AG09319 (cell line): ENCODE results near the gene CRLF2.
"Not testable (repeated sequence)": the region's sequence is repeated elsewhere in the genome, so short reads cannot be mapped to it uniquely, and the experiment has no call there.

Source experiments
- DNase-seq: peaks from one replicate; pipeline ENCODE4 v3.0.0-alpha.2; 2010; ENCODE audit warnings: low read depth; ENCODE audit errors: extremely low read depth
- CTCF ChIP-seq: IDR thresholded peaks from 2 replicates; pipeline ENCODE4 v1.5.1; 2011; ENCODE audit warnings: low read depth, mild to moderate bottlenecking, inconsistent platforms, low read length, moderate library complexity

CRLF2 gene, protein sequence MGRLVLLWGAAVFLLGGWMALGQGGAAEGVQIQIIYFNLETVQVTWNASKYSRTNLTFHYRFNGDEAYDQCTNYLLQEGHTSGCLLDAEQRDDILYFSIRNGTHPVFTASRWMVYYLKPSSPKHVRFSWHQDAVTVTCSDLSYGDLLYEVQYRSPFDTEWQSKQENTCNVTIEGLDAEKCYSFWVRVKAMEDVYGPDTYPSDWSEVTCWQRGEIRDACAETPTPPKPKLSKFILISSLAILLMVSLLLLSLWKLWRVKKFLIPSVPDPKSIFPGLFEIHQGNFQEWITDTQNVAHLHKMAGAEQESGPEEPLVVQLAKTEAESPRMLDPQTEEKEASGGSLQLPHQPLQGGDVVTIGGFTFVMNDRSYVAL

DNA sequence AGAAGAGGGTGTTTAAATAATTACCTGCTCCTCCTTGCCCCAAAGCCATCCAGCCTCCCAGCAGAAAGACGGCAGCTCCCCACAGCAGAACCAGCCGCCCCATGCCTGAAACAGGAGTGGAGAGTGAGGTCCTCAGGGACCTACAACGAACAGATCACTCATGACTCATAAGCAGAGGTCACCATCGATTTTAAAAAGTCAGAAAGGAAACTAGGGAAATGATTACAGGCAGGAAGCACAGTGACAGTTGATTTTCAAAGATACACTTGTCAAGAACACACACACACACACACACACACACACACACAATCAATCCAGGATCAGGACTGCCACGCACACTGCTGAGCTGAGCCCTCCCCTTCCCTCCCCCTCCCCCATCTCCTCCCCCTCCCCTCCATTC is at the start of gene CRLF2:
Gene CRLF2, minus strand, starts transcription at position 118 of the 400 bp plus-strand sequence. Its CDS starts 15 bp downstream, at position 103.
- TF ChIP-seq CTCF: no peak

DNA sequence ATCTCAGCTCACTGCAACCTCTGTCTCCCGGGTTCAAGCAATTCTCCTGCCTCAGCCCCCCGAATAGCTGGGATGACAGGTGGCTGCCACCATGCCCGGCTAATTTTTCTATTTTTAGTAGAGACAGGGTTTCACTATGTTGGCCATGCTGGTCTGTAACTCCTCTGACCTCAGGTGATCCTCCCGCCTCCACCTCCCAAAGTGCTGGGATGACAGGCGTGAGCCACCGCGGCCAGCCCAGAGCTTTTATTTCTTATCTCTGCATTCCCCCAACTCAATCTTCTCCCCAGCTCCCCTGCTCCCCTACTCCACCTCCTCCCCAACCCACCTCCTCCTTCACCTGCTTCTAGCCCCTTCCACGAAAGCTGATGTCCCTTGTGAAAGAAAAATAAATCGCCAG is 49.3 kb upstream of the CRLF2 start:
- not testable (repeated sequence) for DNase-seq

More for the DNA sequence above, at the start of gene CRLF2:
- no peak for DNase-seq

GRCh38 chrX:1261285-1261684 is 48.8 kb upstream of the CRLF2 start:
- TF ChIP-seq CTCF: no peak
- DNase-seq: no peak

- TF ChIP-seq CTCF: no peak
- DNase-seq: no peak
Measured at GRCh38 chrX:1252861-1253260, 40.4 kb upstream of the CRLF2 start.

DNA sequence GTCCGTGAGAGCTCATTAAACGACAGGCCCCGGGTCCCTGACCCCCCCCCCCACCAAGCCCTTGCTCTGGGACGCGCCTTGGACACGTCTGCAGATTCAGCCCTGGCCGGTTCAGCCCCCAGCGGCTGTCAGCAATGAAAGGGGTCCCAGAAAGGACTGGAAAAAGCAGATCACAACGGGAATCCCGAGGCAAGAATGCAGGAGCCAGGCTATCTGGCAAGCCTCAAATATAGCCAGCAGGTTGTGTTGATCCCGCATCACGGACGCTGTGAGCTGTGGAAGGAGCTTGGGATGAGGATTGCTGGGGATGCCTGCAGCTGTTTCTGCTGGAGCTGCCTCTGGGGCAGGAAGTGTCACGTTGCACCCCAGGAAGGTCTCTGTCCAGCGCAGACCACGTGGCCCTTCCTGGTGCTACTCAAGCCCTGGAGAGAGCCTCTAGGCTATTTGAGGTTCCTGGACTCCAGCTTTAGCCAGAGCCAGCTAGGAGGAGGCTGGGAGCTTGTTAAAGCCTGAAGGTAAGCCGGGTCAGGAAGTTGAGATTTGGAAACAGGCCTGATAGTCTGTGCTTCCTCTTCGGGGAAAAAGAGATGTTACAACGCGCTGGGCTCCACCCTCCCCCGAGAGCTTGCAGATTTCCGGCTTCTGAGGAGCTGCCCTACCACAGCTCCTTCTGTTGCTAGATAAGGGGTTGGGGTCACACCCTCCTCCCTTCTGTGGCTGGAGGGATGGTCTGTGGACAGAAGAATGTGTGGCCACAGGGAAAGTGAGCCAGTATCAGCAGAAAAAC is 36.8 kb upstream of the CRLF2 start:
- no peak for TF ChIP-seq CTCF
- DNase-seq: no peak

DNA sequence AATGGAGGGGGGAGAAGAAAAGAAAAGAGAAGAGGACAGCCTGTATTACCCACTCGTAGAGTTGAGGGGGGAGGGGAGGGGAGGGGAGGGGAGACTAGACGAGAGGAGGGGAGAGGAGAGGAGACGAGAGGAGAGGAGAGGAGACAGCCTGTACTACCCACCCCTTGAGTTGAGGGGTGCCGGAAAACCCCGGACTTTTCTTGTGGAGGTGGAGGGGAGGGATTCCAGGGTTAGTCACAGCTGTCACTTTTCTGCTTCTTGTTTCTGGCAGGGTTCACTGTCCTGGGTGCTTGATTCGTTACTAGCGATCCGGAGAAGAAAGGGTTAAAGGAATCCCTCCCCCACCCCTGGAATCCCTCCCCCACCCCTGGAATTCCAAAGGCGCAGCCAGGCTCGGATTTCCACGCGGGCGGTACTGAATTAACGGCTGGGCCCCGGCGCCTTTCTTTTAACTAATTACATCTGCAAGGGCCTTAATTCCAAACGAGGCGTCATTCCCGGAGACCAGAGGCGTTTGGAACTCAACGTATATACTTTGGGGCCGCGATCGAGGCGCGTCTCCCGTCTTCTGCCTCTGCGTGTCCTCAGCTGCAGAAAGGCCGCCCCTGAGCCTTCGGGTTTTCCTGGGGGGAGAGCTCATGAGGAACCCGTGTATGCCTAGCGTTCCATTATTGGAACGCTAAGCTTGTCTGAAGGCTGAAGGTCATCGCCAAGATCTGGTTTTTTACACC is 36.0 kb upstream of the CRLF2 start:
- no peak for TF ChIP-seq CTCF
- no peak for DNase-seq

DNA sequence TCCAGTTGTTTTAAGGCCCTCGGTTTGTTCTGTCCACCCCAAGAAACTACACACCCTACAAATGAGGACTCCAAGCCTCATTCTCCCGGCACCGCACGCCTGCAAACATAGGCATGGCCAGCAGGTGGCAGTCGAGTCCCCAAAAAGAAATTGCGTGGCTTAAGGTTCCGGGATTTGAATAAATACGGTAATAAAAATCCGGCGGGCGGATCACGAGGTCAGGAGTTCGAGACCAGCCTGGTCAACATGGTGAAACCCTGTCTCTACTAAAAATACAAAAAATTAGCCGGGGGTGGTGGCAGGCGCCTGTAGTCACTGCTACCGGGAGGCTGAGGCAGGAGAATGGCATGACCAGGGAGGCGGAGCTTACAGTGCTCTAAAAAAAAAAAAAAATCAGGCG is 34.4 kb upstream of the CRLF2 start:
- peak; percentile 66 for TF ChIP-seq CTCF
- DNase-seq: no peak
